CD4-positive, CD25-positive, alpha-beta regulatory T cell (primary cell): ENCODE data around the gene OTUB1. TPM values are rescaled to one million over a fixed set of nuclear protein-coding genes. Genes with fewer than 3 reads are reported as not detected.
"Not testable (repeated sequence)": the region's sequence is repeated elsewhere in the genome, so short reads cannot be mapped to it uniquely, and the experiment has no call there.

Experiments used
- ATAC-seq, 2 donors: fragments of 150-1000 bp; cut with Tn5 transposase; one replicate each; pipeline ENCODE4 v1.10.0; 2021; ENCODE audit warnings: low read depth in 2 of 2, moderate number of reproducible peaks in 2 of 2, moderate library complexity in 1 of 2
- DNase-seq, 3 donors: peaks; one replicate each; pipeline versions ENCODE4 v3.0.0 to v3.0.0-alpha.2; 2012 to 2022; ENCODE audit warnings: mixed read lengths in 1 of 3
- H3K27ac ChIP-seq: one replicate; pipeline ENCODE4 v1.7.0; 2013; ENCODE audit warnings: mild to moderate bottlenecking, low read length; ENCODE audit not compliant: insufficient read depth, poor library complexity, severe bottlenecking
- H3K27me3 ChIP-seq: one replicate; pipeline ENCODE4 v1.7.0; 2013; ENCODE audit warnings: low read length; ENCODE audit not compliant: control insufficient read depth, insufficient read depth
- H3K36me3 ChIP-seq: one replicate; pipeline ENCODE4 v1.7.0; 2013; ENCODE audit warnings: mild to moderate bottlenecking, low read length, moderate library complexity; ENCODE audit not compliant: control insufficient read depth, insufficient read depth
- H3K4me1 ChIP-seq: 2 replicates; pipeline ENCODE4 v1.7.0; 2013; ENCODE audit warnings: mild to moderate bottlenecking, low read length; ENCODE audit not compliant: insufficient read depth, control insufficient read depth, poor library complexity, severe bottlenecking
- H3K4me3 ChIP-seq: one replicate; pipeline ENCODE4 v1.7.0; 2013; ENCODE audit warnings: low read depth, mild to moderate bottlenecking, low read length, moderate library complexity
- H3K9me3 ChIP-seq, 2 experiments: 1 replicate in 1 of 2; 2 replicates in 1 of 2; pipeline ENCODE4 v1.7.0; 2013; ENCODE audit warnings: low read length in 2 of 2, mild to moderate bottlenecking in 1 of 2, moderate library complexity in 1 of 2; ENCODE audit not compliant: control insufficient read depth in 2 of 2
- H3K27ac Mint-ChIP-seq, 3 donors: one replicate each; pipeline ENCODE4 v1.8.0; 2020 to 2022; ENCODE audit warnings: mild to moderate bottlenecking in 3 of 3, mixed read lengths in 3 of 3, moderate library complexity in 2 of 3
- H3K27me3 Mint-ChIP-seq: one replicate; pipeline ENCODE4 v1.8.0; 2022; ENCODE audit warnings: mild to moderate bottlenecking, mixed read lengths
- H3K36me3 Mint-ChIP-seq: one replicate; pipeline ENCODE4 v1.8.0; 2020; ENCODE audit warnings: mixed read lengths
- H3K4me1 Mint-ChIP-seq, 4 donors: one replicate each; pipeline ENCODE4 v1.8.0; 2020 to 2022; ENCODE audit warnings: mixed read lengths in 4 of 4, mild to moderate bottlenecking in 1 of 4
- H3K4me3 Mint-ChIP-seq, 4 donors: one replicate each; pipeline ENCODE4 v1.8.0; 2020 to 2022; ENCODE audit warnings: mild to moderate bottlenecking in 4 of 4, mixed read lengths in 4 of 4, moderate library complexity in 3 of 4
- H3K9me3 Mint-ChIP-seq, 7 donors: one replicate each; pipeline ENCODE4 v1.8.0; 2020 to 2022; ENCODE audit warnings: mixed read lengths in 7 of 7, mild to moderate bottlenecking in 3 of 7, moderate library complexity in 2 of 7
- polyA plus RNA-seq, 4 donors: library from polyadenylated mRNA; unstranded; fragments of 300-500 nt; fragmentation: Illumina TruSeq; gene quantifications; one replicate each; pipeline ENCODE4 v1.2.3, GENCODE V29; 2021
- total RNA-seq: library from RNA; stranded (reverse); gene quantifications from one replicate; pipeline ENCODE4 v1.2.3, GENCODE V29; 2022

The OTUB1 gene
- total and polyA plus RNA-seq, 5 donors from 2014 or later = 78.6 to 216 (median 156) TPM

DNA sequence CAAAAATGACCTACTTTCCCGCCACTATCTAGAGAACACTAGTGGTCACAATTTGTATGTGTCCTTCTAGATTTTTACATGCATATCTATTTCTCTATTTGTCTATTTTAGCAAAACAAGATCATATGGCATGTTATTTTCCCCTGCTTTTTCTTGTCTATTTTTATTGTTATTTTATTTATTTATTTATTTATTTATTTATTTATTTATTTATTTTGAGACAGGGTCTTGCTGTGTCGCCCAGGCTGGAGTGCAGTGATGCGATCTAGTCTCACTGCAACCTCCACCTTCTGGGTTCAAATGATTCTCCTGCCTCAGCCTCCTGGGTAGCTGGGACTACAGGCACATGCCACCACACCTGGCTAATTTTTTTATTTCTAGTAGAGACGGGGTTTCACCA is 22.3 kb upstream of the OTUB1 start:
- H3K9me3 ChIP-seq, H3K36me3 Mint-ChIP-seq, H3K27ac Mint-ChIP-seq, H3K9me3 Mint-ChIP-seq, H3K36me3 ChIP-seq, H3K27me3 ChIP-seq, H3K4me3 ChIP-seq, DNase-seq, H3K27ac ChIP-seq, H3K4me3 Mint-ChIP-seq, H3K27me3 Mint-ChIP-seq, ATAC-seq: not testable (repeated sequence)
- peaks cover 16% of the 10 kb centered on the region for H3K4me1 ChIP-seq
- H3K4me1 Mint-ChIP-seq = peaks cover 0 to 18% (median 4%) of the 10 kb centered on the region in 4 donors

DNA sequence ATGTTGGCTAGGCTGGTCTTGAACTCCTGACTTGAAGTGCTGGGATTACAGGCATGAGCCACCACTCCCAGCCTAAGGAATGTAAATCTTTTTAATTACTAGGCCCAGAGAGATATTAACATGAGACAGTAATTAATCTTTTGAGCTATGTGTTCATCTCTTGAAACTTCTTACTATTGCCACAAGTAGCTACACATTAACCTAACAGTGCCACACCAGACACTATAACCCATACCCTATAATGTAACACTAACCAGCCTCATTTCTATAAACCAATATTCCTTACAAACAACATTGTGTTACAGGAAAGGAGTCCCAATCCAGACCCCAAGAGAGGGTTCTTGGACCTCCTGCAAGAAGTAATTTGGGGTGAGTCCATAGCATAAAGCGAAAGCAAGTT is 19.8 kb upstream of the OTUB1 start:
- Histone ChIP-seq H3K27ac (no peak overlapping the region), H3K4me3 (no peak overlapping the region), H3K4me1 (peaks cover 8% of the 10 kb centered on the region), H3K36me3 (no peaks in the 10 kb centered on the region), H3K9me3 (no peaks in the 10 kb centered on the region), H3K27me3 (no peaks in the 10 kb centered on the region)
- Mint-ChIP-seq H3K27me3 (peaks cover 11% of the 10 kb centered on the region), H3K9me3 (no peaks in the 10 kb centered on the region), H3K27ac (no peak overlapping the region), H3K4me3 (peak overlapping the region in 1 of 4 donors; percentile 15), H3K4me1 (peaks cover 0 to 8% (median 4%) of the 10 kb centered on the region in 4 donors), H3K36me3 (no peaks in the 10 kb centered on the region)
- ATAC-seq (no peak), DNase-seq (no peak)

GRCh38 chr11:63969461-63969860 is 16.8 kb upstream of the OTUB1 start:
- no peaks in the 10 kb centered on the region for H3K27me3 ChIP-seq
- no peak overlapping the region for H3K27ac Mint-ChIP-seq

GRCh38 chr11:63970902-63971301 is 15.3 kb upstream of the OTUB1 start:
- H3K27ac ChIP-seq = no peak overlapping the region
- peaks cover 15% of the 10 kb centered on the region for H3K27me3 Mint-ChIP-seq
- H3K4me3 Mint-ChIP-seq = no peak overlapping the region
- no peak overlapping the region for H3K27ac Mint-ChIP-seq
- no peak for DNase-seq
- H3K36me3 ChIP-seq = no peaks in the 10 kb centered on the region
- H3K4me3 ChIP-seq = no peak overlapping the region
- no peaks in the 10 kb centered on the region for H3K9me3 Mint-ChIP-seq
- no peak for ATAC-seq
- H3K36me3 Mint-ChIP-seq = peaks cover 3% of the 10 kb centered on the region
- H3K27me3 ChIP-seq = no peaks in the 10 kb centered on the region
- H3K9me3 ChIP-seq = no peaks in the 10 kb centered on the region
- H3K4me1 ChIP-seq = peaks cover 9% of the 10 kb centered on the region
- peaks cover 6 to 18% (median 11%) of the 10 kb centered on the region in 4 donors for H3K4me1 Mint-ChIP-seq

More at GRCh38 chr11:63969461-63969860, 16.8 kb upstream of the OTUB1 start:
- Histone ChIP-seq H3K9me3 (no peaks in the 10 kb centered on the region), H3K4me1 (peaks cover 3% of the 10 kb centered on the region), H3K36me3 (no peaks in the 10 kb centered on the region), H3K27ac (no peak overlapping the region), H3K4me3 (no peak overlapping the region)
- H3K4me1 Mint-ChIP-seq = peaks cover 3 to 12% (median 8%) of the 10 kb centered on the region in 4 donors
- peaks cover 1% of the 10 kb centered on the region for H3K36me3 Mint-ChIP-seq
- peak overlapping the region in 1 of 4 donors; percentile 18 for H3K4me3 Mint-ChIP-seq
- H3K27me3 Mint-ChIP-seq = peaks cover 15% of the 10 kb centered on the region
- H3K9me3 Mint-ChIP-seq = no peaks in the 10 kb centered on the region
- ATAC-seq = no peak
- no peak for DNase-seq

GRCh38 chr11:63973912-63974258 is 12.4 kb upstream of the OTUB1 start:
- not testable (repeated sequence) for H3K36me3 ChIP-seq, H3K27me3 ChIP-seq, H3K36me3 Mint-ChIP-seq, ATAC-seq, H3K9me3 Mint-ChIP-seq, DNase-seq, H3K9me3 ChIP-seq
- Mint-ChIP-seq H3K27me3 (peaks cover 13% of the 10 kb centered on the region), H3K4me3 (peak overlapping the region; percentile 99 to 100 (median 100)), H3K27ac (peak overlapping the region; percentile 90 to 100 (median 100)), H3K4me1 (peaks cover 7 to 36% (median 20%) of the 10 kb centered on the region in 4 donors)
- peaks cover 17% of the 10 kb centered on the region for H3K4me1 ChIP-seq
- H3K4me3 ChIP-seq = peak overlapping the region; percentile 79
- peak overlapping the region; percentile 91 for H3K27ac ChIP-seq

GRCh38 chr11:63974259-63975143 is 11.7 kb upstream of the OTUB1 start, which contains the start of gene COX8A:
Gene COX8A, plus strand, starts transcription at chr11:63974620. Its CDS starts 61 bp downstream, at chr11:63974681.
- Mint-ChIP-seq H3K36me3 (peaks cover 3% of the 10 kb centered on the region), H3K4me1 (peaks cover 7 to 36% (median 20%) of the 10 kb centered on the region in 4 donors), H3K27me3 (peaks cover 7% of the 10 kb centered on the region), H3K27ac (peak within 1 kb of the TSS; percentile 98 to 100 (median 100)), H3K9me3 (peaks cover 0 to 1% (median 0%) of the 10 kb centered on the region in 7 donors), H3K4me3 (peak within 1 kb of the TSS; percentile 99 to 100 (median 100))
- Histone ChIP-seq H3K27me3 (no peaks in the 10 kb centered on the region), H3K36me3 (peaks cover 4% of the 10 kb centered on the region), H3K27ac (peak within 1 kb of the TSS; percentile 91), H3K9me3 (no peaks in the 10 kb centered on the region), H3K4me1 (peaks cover 17% of the 10 kb centered on the region), H3K4me3 (peak within 1 kb of the TSS; percentile 79)
- ATAC-seq (peak; percentile 99 to 100), DNase-seq (peak; percentile 96 to 100 (median 96))

DNA sequence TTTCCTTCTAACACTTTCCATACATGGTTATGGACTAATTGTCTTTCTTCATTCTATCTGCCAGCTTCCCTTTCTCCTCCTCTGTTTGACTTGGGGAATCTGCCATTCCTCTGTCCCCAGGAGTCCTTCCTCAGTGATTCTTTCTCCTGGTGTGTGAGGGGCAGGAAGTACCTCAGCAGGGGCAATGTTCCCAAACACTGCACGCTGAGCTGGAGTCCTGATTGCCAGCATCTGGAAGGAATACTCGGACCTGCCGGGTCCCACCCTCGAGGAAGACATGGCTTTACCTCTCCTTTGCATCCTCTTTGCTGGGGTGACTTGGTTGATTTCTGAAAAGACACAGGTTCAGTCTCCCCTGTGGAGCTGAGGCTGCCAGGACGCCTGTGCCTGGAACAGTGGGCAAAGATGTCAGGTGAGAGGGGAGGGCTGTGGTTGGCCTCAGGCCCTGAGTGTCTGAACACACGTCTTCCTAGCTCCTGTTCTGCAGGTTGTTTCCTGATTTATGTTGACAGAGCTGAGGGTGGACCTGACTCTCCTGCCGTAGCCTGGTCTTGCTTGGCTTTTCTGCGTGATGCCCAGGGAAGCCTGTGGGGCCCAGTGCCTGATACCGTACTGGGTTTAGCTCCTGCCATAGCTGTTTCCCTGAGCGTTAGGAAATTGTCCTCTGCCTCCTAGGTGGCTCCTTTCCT is 7.5 kb upstream of the OTUB1 start:
- Mint-ChIP-seq H3K4me1 (peaks cover 7 to 34% (median 17%) of the 10 kb centered on the region in 4 donors), H3K27ac (peak overlapping the region in 1 of 3 donors; percentile 91), H3K4me3 (peak overlapping the region in 3 of 4 donors; percentile 27 to 83 (median 76)), H3K9me3 (peaks cover 0 to 1% (median 0%) of the 10 kb centered on the region in 7 donors), H3K27me3 (peaks cover 4% of the 10 kb centered on the region), H3K36me3 (peaks cover 3% of the 10 kb centered on the region)
- DNase-seq (no peak), ATAC-seq (no peak)
- Histone ChIP-seq H3K4me3 (no peak overlapping the region), H3K9me3 (no peaks in the 10 kb centered on the region), H3K36me3 (peaks cover 4% of the 10 kb centered on the region), H3K4me1 (peaks cover 17% of the 10 kb centered on the region), H3K27ac (no peak overlapping the region), H3K27me3 (no peaks in the 10 kb centered on the region)
